Pons (tissue), 1 donor: ENCODE measurements around the gene JPT2.
A peak's percentile ranks its signal among the peaks of the same experiment; 100 is the strongest.
"Not testable (repeated sequence)": the region's sequence is repeated elsewhere in the genome, so short reads cannot be mapped to it uniquely, and the experiment has no call there.

Source experiments
- DNase-seq: peaks from one replicate; pipeline ENCODE4 v3.0.0-alpha.2; 2016; ENCODE audit warnings: low spot score

Gene JPT2

DNA sequence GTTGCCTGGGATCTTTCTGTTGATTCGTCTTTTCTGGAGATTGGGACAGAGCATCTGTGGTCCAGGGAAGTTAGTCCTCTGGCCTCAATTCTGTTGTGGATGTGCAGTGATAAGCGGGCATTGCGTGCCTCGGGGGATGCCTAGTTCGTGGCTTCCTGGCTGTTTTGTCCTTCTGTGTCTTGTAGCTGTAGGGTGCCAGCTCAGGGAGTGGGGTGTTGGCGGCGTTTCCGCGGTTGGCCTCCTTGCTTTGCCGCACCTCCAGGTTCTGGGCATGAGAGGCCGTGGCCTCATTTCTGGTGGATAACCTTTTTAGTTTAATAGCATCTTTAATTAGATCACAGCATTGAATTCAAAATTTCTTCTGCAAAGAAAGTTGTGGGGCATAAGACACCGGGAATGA lies 1.4 kb upstream of the JPT2 start:
- no peak for DNase-seq

DNA sequence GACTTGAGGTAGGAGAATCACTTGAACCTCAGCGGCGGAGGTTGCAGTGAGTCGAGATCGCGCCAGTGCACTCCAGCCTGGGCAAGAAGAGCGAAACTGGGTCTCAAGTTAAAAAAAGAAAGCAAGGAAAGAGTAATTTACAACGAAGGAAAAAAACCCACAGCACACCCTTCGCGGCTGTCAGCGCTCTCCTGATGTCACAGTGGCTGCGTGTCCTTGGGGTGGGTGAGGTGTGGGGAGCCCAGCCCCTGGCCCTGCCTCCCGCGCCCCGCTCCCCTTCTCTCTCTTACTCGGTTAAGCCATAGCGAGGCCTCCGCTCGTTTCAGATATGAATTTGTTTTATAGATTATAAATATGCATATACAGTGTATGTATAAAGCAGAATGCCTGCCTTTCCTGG lies 740 bp upstream of the JPT2 start:
- DNase-seq = no peak

DNA sequence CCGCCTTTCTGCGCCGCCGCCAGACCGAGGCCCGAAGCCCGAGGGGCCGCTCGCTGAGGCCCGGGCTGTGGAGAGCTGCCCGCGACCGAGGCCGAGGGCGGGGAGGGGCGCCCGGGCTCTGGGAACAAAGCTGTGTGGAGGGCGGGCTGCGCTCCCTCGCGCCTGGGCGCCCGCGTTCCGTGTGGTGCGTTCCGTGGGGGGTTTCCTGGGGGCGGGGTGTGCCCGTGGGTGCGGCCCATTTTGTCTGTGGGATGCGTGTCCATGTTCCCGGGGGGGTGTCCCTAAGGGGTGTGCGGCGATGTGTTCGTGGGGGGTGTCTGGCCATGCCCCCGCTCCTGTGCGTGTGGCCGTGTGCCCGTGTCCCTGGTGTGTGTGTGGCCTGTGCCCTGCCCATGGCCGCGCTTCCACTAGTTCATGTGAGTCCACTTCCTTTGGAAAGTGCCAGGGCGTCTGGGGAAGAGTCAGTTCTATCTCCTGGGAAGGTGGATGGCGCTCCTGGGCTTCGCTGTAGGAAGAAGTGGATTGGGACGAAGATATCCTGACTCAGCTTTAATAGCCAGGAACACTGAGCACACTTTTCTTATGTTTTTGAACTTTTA lies 520 bp downstream of the JPT2 start:
- peak; percentile 44 for DNase-seq

DNA sequence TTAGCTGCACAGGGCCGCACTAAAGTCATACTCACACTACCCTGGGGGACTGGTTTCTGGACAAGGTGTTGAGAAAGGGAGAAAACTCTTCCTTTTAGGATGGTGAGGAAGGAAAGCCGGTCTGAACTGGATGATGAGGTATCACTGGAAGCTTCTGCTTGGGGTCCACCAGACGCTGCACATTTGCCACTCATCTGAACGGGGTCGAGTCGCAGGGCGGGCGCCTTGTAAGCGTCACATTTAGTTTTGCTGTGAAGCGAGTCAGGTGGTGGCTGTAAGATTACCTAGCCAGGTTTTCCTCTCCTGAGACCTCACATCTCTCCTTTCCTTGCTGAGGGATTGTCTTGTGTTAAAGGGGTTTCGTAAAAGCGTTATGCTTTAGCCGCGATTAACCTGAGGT lies 2.3 kb downstream of the JPT2 start:
- no peak for DNase-seq

DNA sequence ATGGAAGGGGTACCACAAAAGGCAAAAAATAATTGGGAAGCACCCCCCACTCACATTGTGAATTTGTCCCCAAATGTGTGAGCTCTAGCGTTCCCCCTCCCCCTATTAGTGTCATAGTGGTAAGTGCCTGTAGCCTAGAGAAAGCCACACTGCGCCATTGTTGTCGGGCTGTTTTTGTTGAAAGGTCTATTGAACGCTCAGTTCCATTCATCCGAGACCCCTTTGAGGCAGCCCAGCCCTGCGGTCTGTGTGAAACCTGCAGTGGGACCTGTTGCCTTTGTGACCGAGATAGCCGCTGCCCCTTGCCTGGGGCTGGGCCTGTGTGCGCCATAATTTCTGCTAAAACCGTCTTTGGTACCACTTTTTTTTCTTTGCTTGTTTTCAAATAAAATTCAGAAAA lies 3.0 kb downstream of the JPT2 start:
- peak; percentile 64 for DNase-seq

DNA sequence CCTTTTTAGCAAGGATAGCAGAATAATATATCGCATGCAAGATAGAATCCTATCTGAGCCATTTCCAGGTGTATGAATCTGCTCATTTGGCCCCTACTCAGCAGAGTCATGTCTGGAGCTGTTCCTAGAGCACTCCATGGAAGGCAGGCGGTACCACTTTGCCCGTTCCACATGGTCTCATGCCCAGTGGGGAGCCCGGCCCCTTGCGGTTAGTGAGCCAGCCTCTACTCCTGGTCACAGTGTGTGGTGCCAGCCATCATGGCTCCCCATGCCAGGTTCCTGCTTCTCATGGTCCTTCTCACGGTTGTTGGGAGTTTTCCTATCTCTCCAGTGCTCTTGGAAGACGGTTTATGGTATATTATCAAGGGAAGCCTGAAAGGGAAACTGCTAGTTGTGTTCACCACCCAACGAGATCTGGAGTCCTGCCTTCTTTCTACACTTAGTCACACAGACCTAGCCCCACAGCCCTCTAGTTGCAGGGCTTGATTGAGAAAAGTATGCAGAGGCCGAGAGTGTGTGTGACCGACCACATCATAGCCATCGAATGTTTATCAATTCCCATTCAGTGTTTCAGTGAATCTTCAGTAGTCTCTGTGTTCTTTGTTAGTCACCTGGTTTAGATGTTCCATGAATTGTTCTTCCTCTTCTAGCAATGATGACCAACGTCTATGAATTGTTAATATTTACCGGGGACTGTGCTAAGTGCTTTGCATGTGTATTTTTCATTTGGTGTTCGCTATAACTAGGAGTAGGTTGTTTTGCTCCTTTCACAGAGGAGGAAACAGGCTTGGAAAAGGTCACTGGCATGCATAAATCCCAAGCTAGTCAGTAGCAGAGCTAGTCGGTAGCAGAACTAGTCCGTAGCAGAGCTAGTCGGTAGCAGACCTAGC lies 9.6 kb downstream of the JPT2 start:
- DNase-seq = peak; percentile 35

DNA sequence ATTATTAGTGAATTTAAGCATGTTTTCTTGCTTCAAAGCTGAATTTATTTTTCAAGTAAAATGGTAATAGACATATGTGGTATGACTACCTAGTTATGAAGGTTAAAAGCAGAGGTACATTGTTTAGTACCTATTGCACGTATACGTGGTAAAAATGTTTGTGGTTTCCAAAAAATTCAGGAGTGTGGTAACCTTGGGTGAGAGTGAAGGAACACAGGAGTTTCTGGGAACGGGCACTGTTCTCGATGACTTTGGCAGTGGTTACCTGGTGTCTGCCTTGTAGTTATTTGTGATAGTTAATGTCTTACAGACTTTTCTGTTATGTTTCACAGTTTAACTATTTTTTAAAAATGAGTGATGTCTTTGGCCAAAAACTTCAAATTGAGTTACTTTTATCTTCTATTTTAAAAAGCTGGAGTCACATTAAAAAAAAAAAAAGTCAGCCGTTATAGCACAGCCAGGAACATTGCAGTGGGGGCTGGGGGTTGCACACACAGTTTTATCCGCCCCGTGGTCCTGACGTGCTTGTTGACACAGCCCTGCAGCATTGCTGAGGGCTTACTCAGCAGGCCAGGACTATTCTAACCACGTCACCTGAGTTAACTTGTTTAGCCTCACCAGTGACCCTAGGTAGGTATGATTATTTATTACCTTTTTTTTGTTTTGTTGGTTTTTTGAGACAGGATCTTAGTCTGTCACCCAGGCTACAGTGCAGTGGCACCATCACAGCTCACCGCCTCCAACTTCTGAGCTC lies 10.9 kb downstream of the JPT2 start:
- no peak for DNase-seq

DNA sequence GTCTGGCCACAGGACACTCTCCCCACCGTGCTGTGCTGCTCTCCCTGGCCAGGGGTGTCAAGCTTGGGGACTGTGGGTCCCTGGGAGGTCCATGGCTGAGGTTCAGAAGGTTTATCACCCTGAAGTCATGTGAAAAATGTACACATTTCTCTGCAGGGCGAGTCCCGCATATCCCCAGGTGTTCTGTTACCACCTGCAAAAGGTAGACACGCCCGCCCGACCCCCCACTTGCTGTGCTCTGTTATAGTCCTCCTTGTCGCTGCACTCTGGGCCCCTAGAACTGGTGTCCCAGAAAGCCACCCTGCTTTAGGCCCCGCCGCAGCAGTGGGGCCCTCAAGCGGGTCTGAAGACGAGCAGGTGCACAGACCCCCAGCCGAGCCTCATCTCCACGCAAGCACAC lies 11.8 kb downstream of the JPT2 start:
- no peak for DNase-seq

DNA sequence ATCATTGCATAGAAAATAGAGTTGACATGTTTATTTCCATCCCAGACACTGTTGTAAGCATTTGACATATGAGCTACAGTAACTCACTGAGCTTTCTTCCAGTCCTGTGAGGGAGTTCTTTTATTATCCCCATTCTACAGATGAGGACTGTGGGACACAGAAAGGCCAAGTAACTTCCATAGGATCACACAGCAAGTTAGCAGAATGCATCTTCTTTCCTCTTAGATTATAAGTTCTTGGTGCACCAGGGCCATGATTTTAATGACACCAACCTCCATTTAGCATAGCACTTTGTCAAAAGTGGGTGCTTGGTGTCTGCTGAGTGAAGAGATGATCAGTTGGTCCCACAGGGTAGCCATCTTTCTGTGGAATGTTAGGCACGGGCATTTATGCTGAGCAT lies 12.7 kb downstream of the JPT2 start:
- DNase-seq = no peak

DNA sequence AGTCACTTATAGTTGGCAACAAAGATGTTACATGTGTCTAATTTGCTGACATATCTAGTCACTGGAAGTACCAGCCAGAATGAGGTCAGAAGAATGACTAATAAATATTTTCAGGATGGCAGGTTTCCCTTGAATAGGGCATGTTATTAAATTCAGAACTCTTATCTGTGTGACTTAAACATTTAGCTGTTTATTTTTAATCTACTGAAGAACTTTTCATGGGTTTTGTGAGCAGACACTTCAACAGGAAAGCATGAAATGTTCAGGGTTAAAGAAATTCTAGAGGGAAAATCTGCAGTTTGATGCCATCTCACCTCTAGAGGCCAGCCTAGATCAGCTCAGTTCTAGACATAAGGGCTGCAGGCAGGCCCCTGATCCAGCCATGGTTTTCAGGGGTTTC lies 13.2 kb downstream of the JPT2 start:
- no peak for DNase-seq

DNA sequence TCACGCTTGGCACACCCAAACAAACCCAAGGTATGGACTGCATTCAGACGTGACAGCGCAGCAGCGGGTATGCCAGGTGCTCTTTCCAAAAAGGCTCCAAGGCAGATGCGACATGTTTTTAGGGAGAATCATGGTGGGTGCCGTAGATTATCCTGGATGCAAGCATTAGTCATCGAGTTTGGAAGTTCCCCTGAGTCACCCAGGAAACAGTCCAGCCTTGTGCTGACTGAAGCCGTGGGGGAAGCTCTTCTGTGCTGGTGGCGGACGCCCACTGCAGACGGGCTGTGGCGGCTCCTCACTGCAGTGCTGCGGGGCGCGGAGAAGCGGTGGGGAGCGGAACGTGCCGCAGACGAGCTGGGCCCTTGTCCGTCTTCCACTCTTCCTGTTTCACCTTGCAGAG lies 13.9 kb downstream of the JPT2 start:
- no peak for DNase-seq

DNA sequence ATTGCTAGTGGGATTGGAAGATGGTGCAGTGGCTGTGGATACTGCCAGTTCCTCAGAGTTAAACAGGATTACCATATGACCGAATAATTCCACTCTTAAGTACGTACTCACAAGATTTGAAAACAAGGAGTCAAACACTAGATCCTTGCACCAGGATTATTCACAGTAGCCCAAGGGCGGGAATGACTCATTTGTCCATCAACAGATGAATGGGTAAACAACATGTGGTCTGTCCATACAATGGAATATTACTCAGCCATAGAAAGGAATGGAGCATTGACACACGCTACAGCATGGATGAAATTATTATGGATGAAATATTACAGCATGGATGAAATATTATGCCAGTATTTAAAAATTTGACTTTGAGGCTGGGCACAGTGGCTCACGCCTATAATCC lies 18.8 kb downstream of the JPT2 start:
- no peak for DNase-seq

DNA sequence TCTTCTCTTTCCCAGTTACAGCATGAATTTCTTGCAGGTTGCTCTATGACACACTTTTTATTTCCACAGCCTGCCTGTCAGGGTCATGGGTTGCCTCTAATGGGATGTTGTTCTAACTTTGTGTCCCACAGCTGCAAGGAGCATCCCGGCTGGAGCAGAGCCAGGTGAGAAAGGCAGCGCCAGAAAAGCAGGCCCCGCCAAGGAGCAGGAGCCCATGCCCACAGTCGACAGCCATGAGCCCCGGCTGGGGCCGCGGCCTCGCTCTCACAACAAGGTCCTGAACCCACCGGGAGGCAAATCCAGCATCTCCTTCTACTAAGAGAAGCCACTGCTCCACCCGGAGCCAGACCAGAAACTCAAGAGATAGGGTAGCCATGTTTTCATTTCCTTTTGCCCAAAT lies 20.6 kb downstream of the JPT2 start:
- no peak for DNase-seq

DNA sequence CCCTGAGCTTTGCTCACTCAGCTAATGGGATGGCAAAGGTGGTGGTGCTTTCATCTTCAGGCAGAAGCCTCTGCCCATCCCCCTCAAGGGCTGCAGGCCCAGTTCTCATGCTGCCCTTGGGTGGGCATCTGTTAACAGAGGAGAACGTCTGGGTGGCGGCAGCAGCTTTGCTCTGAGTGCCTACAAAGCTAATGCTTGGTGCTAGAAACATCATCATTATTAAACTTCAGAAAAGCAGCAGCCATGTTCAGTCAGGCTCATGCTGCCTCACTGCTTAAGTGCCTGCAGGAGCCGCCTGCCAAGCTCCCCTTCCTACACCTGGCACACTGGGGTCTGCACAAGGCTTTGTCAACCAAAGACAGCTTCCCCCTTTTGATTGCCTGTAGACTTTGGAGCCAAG lies 22.2 kb downstream of the JPT2 start:
- no peak for DNase-seq

DNA sequence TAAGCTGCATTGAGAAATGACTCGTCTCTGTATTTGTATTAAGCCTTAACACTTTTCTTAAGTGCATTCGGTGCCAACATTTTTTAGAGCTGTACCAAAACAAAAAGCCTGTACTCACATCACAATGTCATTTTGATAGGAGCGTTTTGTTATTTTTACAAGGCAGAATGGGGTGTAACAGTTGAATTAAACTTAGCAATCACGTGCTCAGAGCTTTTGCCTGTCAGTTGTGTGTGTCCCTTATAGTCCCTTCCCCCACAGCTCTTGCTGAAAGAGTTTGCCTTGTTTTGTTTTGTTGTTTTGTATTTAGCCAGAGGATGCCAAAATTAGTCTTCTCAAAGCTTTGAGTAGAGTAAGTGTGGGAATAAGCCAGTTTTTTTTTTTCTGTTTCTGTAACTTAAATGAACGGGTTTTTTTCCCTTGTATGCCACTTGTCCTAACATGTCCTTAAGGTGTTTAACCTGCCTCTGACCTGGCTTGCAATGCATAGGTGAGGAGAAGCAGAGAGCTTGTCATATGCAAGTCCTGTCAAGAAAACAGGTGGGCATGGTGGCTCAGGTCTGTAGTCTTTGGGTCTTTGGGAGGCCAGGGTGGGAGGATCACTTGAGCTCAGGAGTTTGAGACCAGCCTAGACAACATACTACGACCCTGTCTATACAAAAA lies 23.3 kb downstream of the JPT2 start:
- no peak for DNase-seq

DNA sequence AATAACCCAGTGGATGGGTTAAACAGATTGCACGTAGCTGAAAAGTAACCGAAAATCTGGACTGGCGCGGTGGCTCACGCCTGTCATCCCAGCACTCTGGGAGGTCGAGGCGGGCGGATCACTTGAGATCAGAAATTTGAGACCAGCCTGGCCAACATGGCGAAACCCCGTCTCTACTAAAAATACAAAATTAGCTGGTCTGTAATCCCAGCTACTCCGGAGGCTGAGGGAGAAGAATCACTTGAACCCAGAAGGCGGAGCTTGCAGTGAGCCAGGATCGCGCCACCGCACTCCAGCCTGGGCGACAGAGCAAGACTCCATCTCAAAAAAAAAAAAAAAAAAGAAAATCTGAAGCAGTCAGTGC lies 27.2 kb downstream of the JPT2 start:
- not testable (repeated sequence) for DNase-seq

DNA sequence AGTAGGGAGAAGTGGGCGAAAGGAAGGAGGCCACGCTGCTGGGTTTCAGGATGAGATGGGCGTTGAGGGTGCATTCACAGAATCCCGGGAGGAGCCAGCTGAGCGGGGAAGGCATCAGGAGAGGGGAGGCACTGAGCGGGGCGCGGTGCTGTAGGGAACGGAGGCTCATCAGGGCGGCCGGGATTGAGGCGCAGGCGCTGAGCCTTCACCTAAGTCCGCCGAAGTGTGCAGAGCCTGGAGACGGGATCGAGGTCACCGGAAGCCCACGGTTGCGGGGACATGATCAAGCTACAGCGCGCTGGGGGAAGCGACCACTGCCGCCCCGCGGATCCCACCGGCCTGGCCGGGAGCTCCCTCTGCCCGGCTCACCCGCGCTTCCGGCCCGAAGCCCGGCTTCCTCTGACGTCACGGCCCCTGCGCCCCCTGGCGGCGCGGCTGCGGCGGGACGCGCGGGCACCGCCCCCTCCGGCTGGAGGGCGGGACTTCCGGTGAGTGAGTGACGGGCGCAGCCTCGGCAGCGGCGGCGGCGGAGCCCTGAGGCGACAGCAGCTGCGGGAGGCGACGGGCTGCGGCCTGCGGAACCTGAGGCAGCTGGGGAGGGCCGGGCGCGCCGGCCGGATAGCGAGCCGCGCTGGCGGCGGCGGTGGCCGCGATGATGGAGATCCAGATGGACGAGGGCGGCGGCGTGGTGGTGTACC lies 27.8 kb downstream of the JPT2 start, which contains the start of gene MAPK8IP3:
Gene MAPK8IP3 (plus strand): TSS at position 508 of the 698 bp plus-strand sequence. CDS start 145 bp downstream, at position 653.
- peak; percentile 91 for DNase-seq

DNA sequence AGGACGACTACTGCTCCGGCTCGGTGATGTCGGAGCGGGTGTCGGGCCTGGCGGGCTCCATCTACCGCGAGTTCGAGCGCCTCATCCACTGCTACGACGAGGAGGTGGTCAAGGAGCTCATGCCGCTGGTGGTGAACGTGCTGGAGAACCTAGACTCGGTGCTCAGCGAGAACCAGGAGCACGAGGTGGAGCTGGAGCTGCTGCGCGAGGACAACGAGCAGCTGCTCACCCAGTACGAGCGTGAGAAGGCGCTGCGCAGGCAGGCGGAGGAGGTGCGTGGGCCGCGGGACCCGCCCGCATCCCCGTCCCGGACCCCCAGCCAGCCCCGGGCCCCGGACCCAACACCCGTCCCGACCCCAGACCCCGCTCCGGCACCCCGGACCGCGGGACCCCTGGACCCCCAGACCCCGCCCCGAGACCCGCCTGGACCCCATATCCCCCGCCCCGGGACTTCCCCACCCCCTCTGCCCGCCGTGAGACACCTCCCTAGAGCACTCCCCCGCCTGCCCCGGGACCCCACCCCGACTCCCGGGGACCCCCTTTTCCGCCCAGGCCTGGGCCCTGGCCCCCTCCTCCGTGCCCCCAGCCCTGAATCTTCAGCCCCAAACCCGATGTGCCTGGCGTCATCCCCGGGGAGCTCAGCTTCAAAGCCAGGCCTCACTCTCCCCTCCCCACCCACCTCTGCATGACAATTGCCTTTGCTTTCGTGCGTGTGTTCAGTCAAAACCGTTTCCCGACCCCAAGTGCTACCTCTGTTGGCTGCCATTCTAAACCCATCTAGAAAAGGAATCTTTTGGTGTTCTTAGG lies 28.5 kb downstream of the JPT2 start:
- DNase-seq = no peak

DNA sequence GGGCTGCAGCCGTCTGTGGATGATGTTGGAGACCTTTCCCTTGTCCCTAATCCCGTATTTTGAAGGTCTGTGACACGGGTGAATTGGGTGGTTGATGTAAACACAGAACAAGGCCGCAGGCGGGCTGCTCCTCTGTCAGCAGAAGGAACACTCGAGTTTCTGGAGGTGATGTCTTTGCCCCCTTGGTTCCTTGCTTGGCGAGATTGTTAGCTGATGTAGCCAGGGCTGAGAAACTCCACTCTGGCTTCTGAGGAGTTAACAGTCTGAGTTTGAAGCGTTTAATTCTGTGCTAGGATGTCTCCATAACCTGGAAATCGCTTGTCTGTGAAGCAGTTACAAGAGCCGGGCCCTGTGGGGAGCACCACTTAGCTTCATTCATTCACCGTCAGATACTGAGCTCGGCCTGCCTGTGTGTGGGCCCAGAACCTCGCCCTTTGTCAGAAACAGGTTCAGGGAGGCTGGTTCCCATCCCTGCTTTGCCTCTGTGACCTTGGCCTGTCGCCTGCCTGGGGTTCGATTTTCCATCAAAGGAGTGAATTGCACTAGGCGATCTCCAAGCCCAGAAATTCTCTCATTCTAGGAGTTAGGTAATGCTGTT lies 29.2 kb downstream of the JPT2 start:
- peak; percentile 38 for DNase-seq

DNA sequence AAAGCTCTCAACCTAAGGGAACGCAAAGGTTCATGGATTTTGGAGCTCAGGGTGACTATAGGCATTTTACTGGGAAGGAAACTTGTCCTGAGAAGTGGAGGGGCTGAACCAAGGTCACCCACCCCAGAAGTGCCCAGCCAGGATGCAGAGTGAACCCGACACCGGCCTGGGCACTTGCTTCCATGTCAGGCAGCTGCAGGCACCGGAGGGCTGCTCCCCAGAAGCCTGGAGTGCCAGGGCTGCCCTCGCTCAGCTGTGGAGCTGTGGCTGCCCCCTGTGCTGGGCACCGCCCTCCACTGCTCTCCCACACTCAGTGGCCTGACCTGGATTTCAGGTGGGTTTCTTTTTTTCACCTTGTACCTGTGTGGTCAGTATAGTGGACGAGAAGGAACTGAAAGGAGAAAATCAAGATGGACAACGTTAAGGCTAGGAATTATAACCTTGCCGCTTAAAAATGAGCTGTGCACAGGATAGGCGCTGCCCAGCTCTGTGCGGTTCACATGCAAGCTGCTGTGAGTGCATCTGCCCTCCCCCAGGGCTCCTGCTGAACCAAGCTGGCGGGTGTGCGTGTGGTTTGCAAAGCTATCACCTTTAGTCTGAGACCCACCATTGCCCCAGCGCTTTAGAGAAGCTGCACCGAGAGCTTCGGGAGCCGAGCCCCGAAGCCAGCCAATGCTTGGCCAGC lies 30.1 kb downstream of the JPT2 start:
- no peak for DNase-seq
